ENCODE measurements around the gene FAXDC2.

Gene FAXDC2

GRCh38 chr5:154871734-154872133, 21.3 kb upstream of the FAXDC2 start:
- H3K36me3 Mint-ChIP-seq (ENCODE audit: low read depth): peaks cover 85% of the 10 kb centered on the region
- no peak overlapping the region for H3K4me3 Mint-ChIP-seq
- DNase-seq: no peak
- H3K27ac Mint-ChIP-seq: no peak overlapping the region
- H3K9me3 Mint-ChIP-seq: peaks cover 2% of the 10 kb centered on the region
- H3K27me3 Mint-ChIP-seq: no peaks in the 10 kb centered on the region
- H3K4me1 Mint-ChIP-seq (ENCODE audit: low read depth): peaks cover 7% of the 10 kb centered on the region

- peaks cover 85% of the 10 kb centered on the region for H3K36me3 Mint-ChIP-seq (ENCODE audit: low read depth)
- H3K27me3 Mint-ChIP-seq: no peaks in the 10 kb centered on the region
- H3K27ac Mint-ChIP-seq: no peak overlapping the region
- H3K4me1 Mint-ChIP-seq (ENCODE audit: low read depth): peaks cover 29% of the 10 kb centered on the region
- no peak for DNase-seq
- H3K9me3 Mint-ChIP-seq: no peaks in the 10 kb centered on the region
- no peak overlapping the region for H3K4me3 Mint-ChIP-seq
Observed at GRCh38 chr5:154868702-154869101, 18.3 kb upstream of the FAXDC2 start.

GRCh38 chr5:154866841-154867240, 16.4 kb upstream of the FAXDC2 start:
- no peaks in the 10 kb centered on the region for H3K9me3 Mint-ChIP-seq
- peak overlapping the region; percentile 8 for H3K27ac Mint-ChIP-seq
- peaks cover 46% of the 10 kb centered on the region for H3K4me1 Mint-ChIP-seq (ENCODE audit: low read depth)
- H3K4me3 Mint-ChIP-seq: no peak overlapping the region
- no peak for DNase-seq
- peaks cover 86% of the 10 kb centered on the region for H3K36me3 Mint-ChIP-seq (ENCODE audit: low read depth)
- H3K27me3 Mint-ChIP-seq: no peaks in the 10 kb centered on the region

GRCh38 chr5:154865466-154866184, 15.2 kb upstream of the FAXDC2 start:
- Mint-ChIP-seq H3K36me3 (ENCODE audit: low read depth) (peaks cover 84% of the 10 kb centered on the region), H3K27ac (peak overlapping the region; percentile 74), H3K4me3 (no peak overlapping the region), H3K4me1 (ENCODE audit: low read depth) (peaks cover 58% of the 10 kb centered on the region), H3K27me3 (no peaks in the 10 kb centered on the region), H3K9me3 (no peaks in the 10 kb centered on the region)
- no peak for DNase-seq

- H3K4me1 Mint-ChIP-seq (ENCODE audit: low read depth): peaks cover 68% of the 10 kb centered on the region
- DNase-seq: no peak
- H3K9me3 Mint-ChIP-seq: no peaks in the 10 kb centered on the region
- peak overlapping the region; percentile 57 for H3K27ac Mint-ChIP-seq
- no peaks in the 10 kb centered on the region for H3K27me3 Mint-ChIP-seq
- no peak overlapping the region for H3K4me3 Mint-ChIP-seq
- peaks cover 87% of the 10 kb centered on the region for H3K36me3 Mint-ChIP-seq (ENCODE audit: low read depth)
Observed at GRCh38 chr5:154863291-154864080, 13.1 kb upstream of the FAXDC2 start.

- Mint-ChIP-seq H3K27me3 (no peaks in the 10 kb centered on the region), H3K4me3 (peak overlapping the region; percentile 4), H3K27ac (peak overlapping the region; percentile 86), H3K4me1 (ENCODE audit: low read depth) (peaks cover 68% of the 10 kb centered on the region), H3K36me3 (ENCODE audit: low read depth) (peaks cover 87% of the 10 kb centered on the region), H3K9me3 (no peaks in the 10 kb centered on the region)
- DNase-seq: no peak
Observed at GRCh38 chr5:154862766-154863165, 12.4 kb upstream of the FAXDC2 start.

- H3K4me3 Mint-ChIP-seq: peak overlapping the region; percentile 12
Observed at GRCh38 chr5:154861946-154862345, 11.5 kb upstream of the FAXDC2 start.

GRCh38 chr5:154860765-154861164, 10.4 kb upstream of the FAXDC2 start:
- Mint-ChIP-seq H3K9me3 (no peaks in the 10 kb centered on the region), H3K4me1 (ENCODE audit: low read depth) (peaks cover 62% of the 10 kb centered on the region), H3K4me3 (peak overlapping the region; percentile 92), H3K27ac (peak overlapping the region; percentile 100), H3K27me3 (no peaks in the 10 kb centered on the region), H3K36me3 (ENCODE audit: low read depth) (peaks cover 72% of the 10 kb centered on the region)
- DNase-seq: no peak

More at GRCh38 chr5:154861946-154862345, 11.5 kb upstream of the FAXDC2 start:
- Mint-ChIP-seq H3K27ac (peak overlapping the region; percentile 86), H3K36me3 (ENCODE audit: low read depth) (peaks cover 82% of the 10 kb centered on the region), H3K27me3 (no peaks in the 10 kb centered on the region), H3K4me1 (ENCODE audit: low read depth) (peaks cover 68% of the 10 kb centered on the region), H3K9me3 (no peaks in the 10 kb centered on the region)
- no peak for DNase-seq

GRCh38 chr5:154860123-154860522, 9.7 kb upstream of the FAXDC2 start:
- H3K4me3 Mint-ChIP-seq: peak overlapping the region; percentile 92
- DNase-seq: no peak
- H3K36me3 Mint-ChIP-seq (ENCODE audit: low read depth): peaks cover 66% of the 10 kb centered on the region
- H3K27ac Mint-ChIP-seq: peak overlapping the region; percentile 100
- H3K27me3 Mint-ChIP-seq: no peaks in the 10 kb centered on the region
- H3K9me3 Mint-ChIP-seq: no peaks in the 10 kb centered on the region
- H3K4me1 Mint-ChIP-seq (ENCODE audit: low read depth): peaks cover 56% of the 10 kb centered on the region

- Mint-ChIP-seq H3K4me3 (peak overlapping the region; percentile 92), H3K27me3 (no peaks in the 10 kb centered on the region), H3K36me3 (ENCODE audit: low read depth) (peaks cover 57% of the 10 kb centered on the region), H3K4me1 (ENCODE audit: low read depth) (peaks cover 51% of the 10 kb centered on the region), H3K27ac (peak overlapping the region; percentile 100), H3K9me3 (no peaks in the 10 kb centered on the region)
- no peak for DNase-seq
Observed at GRCh38 chr5:154858972-154859871, 8.8 kb upstream of the FAXDC2 start.

GRCh38 chr5:154858297-154858971, 8.0 kb upstream of the FAXDC2 start, which contains the start of gene CNOT8:
Gene CNOT8, plus strand, starts transcription at chr5:154858627. Its CDS starts 4,652 bp downstream, at chr5:154863279.
- Mint-ChIP-seq H3K36me3 (ENCODE audit: low read depth) (peaks cover 50% of the 10 kb centered on the region), H3K4me1 (ENCODE audit: low read depth) (peaks cover 46% of the 10 kb centered on the region), H3K9me3 (no peaks in the 10 kb centered on the region), H3K27me3 (no peaks in the 10 kb centered on the region), H3K27ac (peak within 1 kb of the TSS; percentile 100), H3K4me3 (peak within 1 kb of the TSS; percentile 92)
- DNase-seq: peak; percentile 99

GRCh38 chr5:154857530-154858296, 7.3 kb upstream of the FAXDC2 start:
- Mint-ChIP-seq H3K9me3 (no peaks in the 10 kb centered on the region), H3K27me3 (no peaks in the 10 kb centered on the region), H3K27ac (peak overlapping the region; percentile 100), H3K4me1 (ENCODE audit: low read depth) (peaks cover 40% of the 10 kb centered on the region), H3K36me3 (ENCODE audit: low read depth) (peaks cover 43% of the 10 kb centered on the region), H3K4me3 (peak overlapping the region; percentile 92)
- peak; percentile 88 for DNase-seq

GRCh38 chr5:154851351-154851750, 948 bp upstream of the FAXDC2 start:
- H3K36me3 Mint-ChIP-seq (ENCODE audit: low read depth): peaks cover 2% of the 10 kb centered on the region
- no peak overlapping the region for H3K27ac Mint-ChIP-seq
- H3K4me3 Mint-ChIP-seq: no peak overlapping the region
- DNase-seq: no peak
- peaks cover 13% of the 10 kb centered on the region for H3K4me1 Mint-ChIP-seq (ENCODE audit: low read depth)
- no peaks in the 10 kb centered on the region for H3K9me3 Mint-ChIP-seq
- no peaks in the 10 kb centered on the region for H3K27me3 Mint-ChIP-seq

All from activated T-cell treated with anti-CD3 and anti-CD28 coated beads, Interleukin-2, amount 50 U/mL, for 24 hours (primary cell).